ENCODE data around the gene TTC3.
"Not testable (repeated sequence)": the region's sequence is repeated elsewhere in the genome, so short reads cannot be mapped to it uniquely, and the experiment has no call there.

The TTC3 gene

DNA sequence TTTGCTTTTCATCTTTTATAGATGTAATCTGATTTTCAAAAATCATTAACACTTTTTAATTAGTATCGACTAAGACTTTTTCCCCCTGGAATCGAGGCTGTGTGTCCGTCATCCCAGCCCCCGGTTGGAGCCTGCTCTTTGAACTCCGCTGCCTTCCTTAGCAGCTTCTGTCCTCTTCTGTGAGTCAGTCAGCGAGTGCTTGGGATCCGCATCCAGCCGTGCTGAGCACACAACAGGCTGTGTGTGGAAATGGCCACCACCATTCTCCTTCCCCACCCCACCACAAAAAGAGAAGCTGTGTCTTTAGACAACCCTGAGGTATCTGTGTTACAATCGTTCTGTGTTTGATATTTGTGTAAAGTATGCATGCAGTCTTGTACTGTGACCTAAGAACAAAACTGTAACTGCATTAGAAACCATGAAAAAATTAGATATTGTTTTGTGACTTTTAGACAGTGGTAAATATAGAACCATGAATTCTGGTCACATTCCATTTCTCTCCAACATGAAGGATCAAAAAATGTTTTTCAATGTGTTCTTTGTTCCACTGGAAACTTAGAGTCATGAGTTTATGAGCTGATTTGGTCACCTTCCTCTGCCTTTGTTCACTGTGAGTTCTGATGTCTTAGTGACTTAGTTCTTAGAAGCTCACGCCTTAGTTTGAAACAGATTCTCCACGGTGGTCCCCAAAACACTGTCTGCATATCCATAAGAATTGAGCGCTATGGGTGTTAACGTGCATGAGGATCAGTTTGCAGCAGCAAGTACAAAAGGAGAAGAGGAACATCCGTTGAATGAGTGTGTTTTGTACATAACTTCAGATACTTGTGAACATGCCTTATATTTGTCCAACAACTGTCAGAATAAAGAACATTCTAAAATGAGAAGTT, 129.4 kb downstream of the TTC3 start:
- no peak for DNase-seq

- DNase-seq, result no peak
These were observed 131.5 kb downstream of the TTC3 start for GRCh38 chr21:37204580-37204979.

DNA sequence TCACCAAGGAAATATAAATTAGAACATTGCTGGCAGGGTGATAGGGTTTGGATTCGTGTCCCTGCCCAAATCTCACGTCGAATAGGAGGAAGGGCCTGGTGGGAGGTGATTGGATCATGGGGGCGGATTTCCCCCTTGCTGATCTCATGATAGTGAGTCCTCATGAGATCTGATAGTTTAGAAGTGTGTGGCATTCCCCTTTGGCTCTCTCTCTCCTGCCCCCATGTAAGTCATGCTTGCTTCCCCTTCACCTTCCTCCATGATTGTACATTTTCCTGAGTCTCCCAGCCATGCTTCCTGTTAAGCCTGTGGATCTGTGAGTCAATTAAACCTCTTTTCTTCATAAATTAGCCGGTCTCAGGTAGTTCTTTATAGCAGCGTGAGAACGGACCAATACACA, 133.4 kb downstream of the TTC3 start:
- DNase-seq, result no peak

GRCh38 chr21:37207441-37208009, 134.5 kb downstream of the TTC3 start:
- DNase-seq, result no peak

GRCh38 chr21:37208056-37208721, 135.1 kb downstream of the TTC3 start:
- no peak for DNase-seq

- DNase-seq, result no peak
These were observed 135.7 kb downstream of the TTC3 start for GRCh38 chr21:37208741-37209225.

DNA sequence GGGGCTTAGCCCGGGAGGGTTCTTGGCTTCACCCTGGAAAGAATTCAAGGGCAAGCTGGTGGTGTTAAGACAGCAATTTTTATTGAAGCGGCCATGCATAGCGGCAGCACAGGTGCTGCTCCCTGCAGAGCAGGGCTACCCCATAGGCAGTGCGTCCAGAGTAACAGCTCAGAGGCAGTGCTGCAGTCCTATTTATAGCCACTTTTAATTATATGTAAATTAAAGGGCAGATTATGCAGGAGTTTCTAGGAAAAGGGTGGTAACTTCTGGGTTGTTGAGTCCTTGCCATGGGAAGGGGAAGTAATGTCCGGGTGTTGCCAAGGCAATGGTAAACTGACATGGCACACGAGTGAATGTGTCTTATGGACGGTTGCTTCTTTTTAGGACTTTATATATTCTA, 137.1 kb downstream of the TTC3 start:
- DNase-seq, result no peak

GRCh38 chr21:37210799-37211198, 137.7 kb downstream of the TTC3 start:
- DNase-seq, result no peak

DNA sequence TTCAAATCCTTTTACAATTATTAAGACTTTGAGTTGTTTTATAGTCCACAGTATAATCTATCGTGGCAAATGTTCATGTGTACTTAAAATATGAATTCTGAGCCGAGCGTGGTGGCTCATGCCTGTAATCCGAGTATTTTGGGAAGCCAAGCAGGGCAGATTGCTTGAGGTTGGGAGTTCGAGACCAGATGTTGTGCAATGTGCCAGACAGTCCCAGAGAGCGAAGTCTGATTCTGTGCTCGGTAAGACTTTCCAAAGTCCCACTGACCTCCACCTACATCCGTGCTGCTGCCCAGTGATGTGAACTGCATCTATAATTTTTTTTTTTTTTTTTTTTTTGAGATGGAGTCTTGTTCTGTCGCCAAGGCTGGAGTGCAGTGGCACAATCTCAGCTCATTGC, 141.9 kb downstream of the TTC3 start:
- no peak for DNase-seq

- no peak for DNase-seq
These were observed 146.8 kb downstream of the TTC3 start for GRCh38 chr21:37219761-37220432.

GRCh38 chr21:37220433-37220980, 147.5 kb downstream of the TTC3 start:
- DNase-seq, result no peak

DNA sequence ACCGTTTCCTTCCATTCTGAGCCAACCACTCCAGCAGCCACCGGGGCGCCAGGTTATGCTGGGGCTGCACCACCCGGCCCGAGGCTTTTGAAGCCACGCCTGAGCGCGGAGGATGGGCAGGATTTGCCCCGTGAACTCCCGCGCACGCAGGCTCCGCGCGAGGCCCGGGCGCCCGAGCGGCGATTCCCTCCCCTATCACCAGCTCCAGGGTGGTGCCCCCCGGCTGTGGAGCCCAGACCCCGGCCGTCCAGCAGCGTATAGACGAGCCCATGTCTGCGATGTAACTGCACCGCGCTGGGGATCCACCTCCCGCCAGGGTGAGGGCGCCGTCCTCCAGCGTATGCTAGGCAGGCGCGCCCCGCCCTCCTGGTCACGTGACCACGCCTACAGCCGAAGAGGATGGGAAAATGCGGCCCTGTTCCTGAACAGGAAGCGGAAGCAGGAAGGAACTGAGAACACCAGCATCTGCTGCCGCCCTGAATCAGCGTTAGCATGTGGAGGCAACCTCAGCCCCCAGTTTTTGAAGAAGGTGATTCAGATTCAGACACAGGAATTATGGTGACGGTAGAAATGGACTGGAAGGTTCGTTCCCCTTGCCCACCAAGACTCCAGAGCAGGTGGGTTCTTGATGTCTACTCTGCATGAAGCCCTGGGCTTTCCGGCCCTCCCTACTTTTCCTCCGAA, 148.1 kb downstream of the TTC3 start:
- DNase-seq, result peak; percentile 87

- not testable (repeated sequence) for DNase-seq
These were observed 149.2 kb downstream of the TTC3 start for GRCh38 chr21:37222248-37222647.

DNA sequence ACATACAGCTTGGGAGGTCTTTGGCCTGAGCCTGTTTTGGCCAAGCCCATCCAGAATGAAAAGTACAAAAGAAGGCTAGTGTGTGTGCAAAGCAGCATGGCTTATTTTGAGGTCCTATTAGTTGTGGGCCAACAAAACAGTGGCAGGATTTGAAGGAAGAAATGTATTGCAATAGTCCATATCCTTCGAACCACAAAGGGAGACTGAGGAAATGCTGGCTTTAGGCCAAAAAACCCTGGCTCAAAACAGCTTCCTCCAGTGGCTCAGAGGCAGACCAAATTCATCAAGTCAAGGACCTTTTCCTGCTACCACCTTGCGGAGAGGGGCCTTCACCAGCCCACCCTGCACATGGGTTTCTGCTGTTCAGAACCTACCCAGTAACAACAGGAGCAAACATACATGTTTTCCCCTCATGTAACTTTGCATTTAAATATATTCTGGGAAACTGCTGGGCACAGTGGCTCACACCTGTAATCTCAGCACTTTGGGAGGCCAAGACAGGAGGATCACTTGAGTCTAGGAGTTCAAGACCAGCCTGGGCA, 150.8 kb downstream of the TTC3 start:
- no peak for DNase-seq

GRCh38 chr21:37224861-37225839, 152.1 kb downstream of the TTC3 start:
- DNase-seq, result no peak

GRCh38 chr21:37226041-37226920, 153.2 kb downstream of the TTC3 start:
- no peak for DNase-seq

DNA sequence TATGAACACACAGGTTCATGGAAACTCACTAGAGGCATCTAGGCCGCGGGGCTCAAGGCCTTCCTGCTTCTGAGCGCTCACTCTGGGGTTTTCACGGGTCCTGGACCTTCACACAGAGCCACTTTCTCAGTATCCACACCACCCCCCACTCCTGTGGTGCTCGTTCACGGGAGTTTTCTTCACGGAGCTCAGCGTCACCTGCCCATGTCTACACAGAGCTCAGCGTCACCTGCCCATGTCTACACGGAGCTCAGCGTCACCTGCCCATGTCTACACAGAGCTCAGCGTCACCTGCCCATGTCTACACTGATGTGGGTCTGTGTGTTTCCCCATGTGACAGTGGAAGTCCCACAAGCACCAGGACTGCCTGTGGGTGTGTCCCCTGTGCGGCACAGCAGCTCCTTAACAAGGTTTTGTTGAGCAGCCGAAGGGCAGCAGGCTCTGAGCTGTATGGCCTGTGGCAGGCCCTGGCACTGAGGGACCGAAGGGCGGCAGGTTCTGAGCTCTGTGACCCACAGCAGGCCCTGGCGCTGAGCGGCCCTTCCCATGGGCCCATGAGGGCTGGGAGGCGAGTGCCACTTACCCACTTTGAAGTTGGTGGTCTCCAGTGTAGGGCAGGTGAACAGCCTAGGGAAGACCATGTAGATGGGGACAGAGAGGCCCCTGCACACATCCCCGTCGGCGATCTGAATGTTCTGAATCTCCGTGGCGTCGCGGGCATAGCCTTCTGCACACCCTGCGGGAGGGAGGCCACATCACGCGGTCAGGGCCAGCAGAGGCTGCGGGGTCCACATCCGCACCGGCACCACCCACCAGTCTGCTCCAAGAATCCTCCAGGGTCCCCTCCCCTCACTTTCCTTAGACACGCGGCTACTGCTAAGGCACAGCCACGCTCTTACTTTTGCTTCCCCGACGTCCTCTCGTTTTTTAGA, 154.3 kb downstream of the TTC3 start:
- no peak for DNase-seq

DNA sequence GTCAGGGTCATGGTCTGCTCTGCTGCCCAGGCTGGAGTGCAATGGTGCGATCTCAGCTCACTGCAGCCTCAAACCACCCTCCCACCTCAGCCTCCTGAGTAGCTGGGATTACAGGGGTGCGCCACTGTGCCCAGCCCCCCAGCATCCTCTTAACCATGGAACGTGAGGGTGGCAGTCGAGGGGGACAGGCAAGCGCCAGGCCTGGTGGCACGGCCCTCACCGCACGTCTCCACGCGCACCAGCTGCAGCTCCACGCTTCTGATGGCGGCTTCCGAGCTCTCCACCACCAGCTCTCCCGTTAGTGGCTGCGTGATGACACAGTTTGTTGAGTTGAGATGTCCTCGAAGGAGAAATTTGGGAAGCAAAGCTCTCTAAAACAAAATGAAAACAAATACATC, 154.9 kb downstream of the TTC3 start:
- no peak for DNase-seq

Measured in activated CD4-positive, alpha-beta T cell treated with anti-CD3 and anti-CD28 coated beads for 1 hour (primary cell).